Measurements from ENCODE around the gene PER1. TPM values are rescaled to one million over a fixed set of nuclear protein-coding genes. Genes with fewer than 3 reads are reported as not detected.

PER1 gene
- total RNA-seq = 100 to 1,000 TPM in 1 of 6 experiments, 10 to 100 TPM in 5; 25.7 to 118 (median 55.2) TPM
- long read RNA-seq, partial matches to known transcripts = 1 of 3 reads
- long read RNA-seq, other reads (novel, unspliced or antisense) = 2 of 3 reads

GRCh38 chr17:8152112-8152775 is at the start of gene PER1:
TSS of gene PER1 (minus strand) at chr17:8152404. CDS start at chr17:8150706, 1,698 bp downstream.
- peak; percentile 97 for TF ChIP-seq POLR2A (IDR thresholded peaks at IDR 0.05)
- TF ChIP-seq CTCF (IDR thresholded peaks at IDR 0.05) = no peak
- Histone ChIP-seq H3K27ac (peak within 1 kb of the TSS; percentile 99 to 100 (median 100)), H3K36me3 (peaks cover 12 to 42% (median 30%) of the 10 kb centered on the region in 4 donors), H3K9me3 (no peaks in the 10 kb centered on the region), H3K4me3 (peak within 1 kb of the TSS; percentile 62 to 94 (median 65)), H3K4me1 (peaks cover 0 to 27% (median 9%) of the 10 kb centered on the region in 4 donors), H3K27me3 (no peaks in the 10 kb centered on the region)
- WGBS (ENCODE audit: insufficient coverage, low coverage, low lambda C conversion rate, missing lambda C conversion rate) = 8% methylated on average over 11 of the region's 42 CpGs
- DNase-seq (peak; percentile 98 to 99 (median 99)), ATAC-seq (peak; percentile 38 to 58 (median 50))
- intact Hi-C loops (cut with DNase I) = no loop called here

GRCh38 chr17:8192070-8192815 is 40.0 kb upstream of the PER1 start:
- H3K36me3 ChIP-seq = no peaks in the 10 kb centered on the region
- peak overlapping the region; percentile 35 to 51 (median 42) for H3K27ac ChIP-seq
- TF ChIP-seq POLR2A (IDR thresholded peaks at IDR 0.05) = peak; percentile 57
- no peak for TF ChIP-seq CTCF (IDR thresholded peaks at IDR 0.05)
- H3K9me3 ChIP-seq = no peaks in the 10 kb centered on the region
- H3K4me1 ChIP-seq = peaks cover 0 to 20% (median 3%) of the 10 kb centered on the region in 4 donors
- DNase-seq (peak; percentile 52 to 83 (median 68)), ATAC-seq (peak; percentile 27 to 57 (median 50))
- H3K4me3 ChIP-seq = peak overlapping the region; percentile 2 to 30 (median 13)
- H3K27me3 ChIP-seq = no peaks in the 10 kb centered on the region
- WGBS (ENCODE audit: insufficient coverage, low coverage, low lambda C conversion rate, missing lambda C conversion rate) = 9% methylated on average over 11 of the region's 12 CpGs
- intact Hi-C loops (cut with DNase I) = no loop called here

GRCh38 chr17:8190506-8190905 is 38.3 kb upstream of the PER1 start:
- Histone ChIP-seq H3K4me1 (peaks cover 0 to 20% (median 3%) of the 10 kb centered on the region in 4 donors), H3K27me3 (no peaks in the 10 kb centered on the region), H3K27ac (no peak overlapping the region)

More at GRCh38 chr17:8190506-8190905, 38.3 kb upstream of the PER1 start:
- H3K4me3 ChIP-seq = peak overlapping the region in 1 of 3 donors; percentile 86
- WGBS (ENCODE audit: insufficient coverage, low coverage, low lambda C conversion rate, missing lambda C conversion rate) = 42% methylated on average over 6 of the region's 6 CpGs
- no peak for TF ChIP-seq CTCF (IDR thresholded peaks at IDR 0.05)
- no peak for TF ChIP-seq POLR2A (IDR thresholded peaks at IDR 0.05)
- H3K9me3 ChIP-seq = no peaks in the 10 kb centered on the region
- no peaks in the 10 kb centered on the region for H3K36me3 ChIP-seq
- DNase-seq = no peak
- intact Hi-C loops (cut with DNase I) = no loop called here
- ATAC-seq = no peak
